Left lung (tissue), 10 donors: ENCODE measurements around the gene LRPAP1. TPM values are rescaled to one million over a fixed set of nuclear protein-coding genes. Genes with fewer than 3 reads are reported as not detected.
"Not testable (repeated sequence)": the region's sequence is repeated elsewhere in the genome, so short reads cannot be mapped to it uniquely, and the experiment has no call there.

Experiments
- ATAC-seq: fragments of 200-7000 bp; cut with Tn5 transposase; one replicate; pipeline ENCODE4 v1.9.1; 2020; ENCODE audit warnings: moderate library complexity
- DNase-seq, 4 donors: peaks; one replicate each; pipeline ENCODE4 v3.0.0-alpha.2; 2013 to 2020
- H3K27ac ChIP-seq, 2 donors: fragments of 200-600 bp; sonication (generic) in 1 of 2; one replicate each; pipeline versions ENCODE4 v1.5.0 to v1.8.0; 2020 to 2021
- H3K27me3 ChIP-seq, 2 donors: fragments of 200-600 bp; sonication (generic) in 1 of 2; one replicate each; pipeline versions ENCODE4 v1.5.0 to v1.8.0; 2020 to 2021
- H3K36me3 ChIP-seq, 2 donors: fragments of 200-600 bp; sonication (generic) in 1 of 2; one replicate each; pipeline versions ENCODE4 v1.5.0 to v1.8.0; 2020 to 2021
- H3K4me1 ChIP-seq, 2 donors: fragments of 200-600 bp; one replicate each; pipeline ENCODE4 v1.8.0; 2021
- H3K4me3 ChIP-seq, 2 donors: fragments of 200-600 bp; sonication (generic) in 1 of 2; one replicate each; pipeline versions ENCODE4 v1.5.0 to v1.8.0; 2020 to 2021; ENCODE audit warnings: mild to moderate bottlenecking in 1 of 2
- H3K9me3 ChIP-seq, 2 donors: fragments of 200-600 bp; sonication (generic) in 1 of 2; one replicate each; pipeline versions ENCODE4 v1.5.0 to v1.8.0; 2020 to 2021
- intact Hi-C, 2 donors: fragments of 100-400 bp; cut with DNase I; formaldehyde crosslinking; loops; one replicate each; pipeline versions ENCODE4 v1.11.2 to v1.14.2; 2022
- polyA plus RNA-seq, 6 donors: library from polyadenylated mRNA; unstranded; fragments of 120-200 nt; gene quantifications; one replicate each; pipeline ENCODE4 v1.2.1, GENCODE V29; 2013; ENCODE audit not compliant: insufficient read length in 6 of 6
- total RNA-seq, 2 donors: library from RNA; stranded (reverse); fragmentation: NEBNext Ultra II Directional; extraction: Animal tissue kit (Norgen Biotek cat#: 25700); gene quantifications; one replicate each; pipeline ENCODE4 v1.2.1, GENCODE V29; 2021
- TF ChIP-seq, protein P1 (sequence below), 2 donors: fragments of 200-600 bp; sonication (generic) in 1 of 2; IDR thresholded peaks; one replicate each; pipeline versions ENCODE4 v1.5.0 to v1.8.0; 2021; ENCODE audit warnings: antibody characterized with exemption in 2 of 2
- donor health status: DM: no; HTN: yes; CAD: no.
- donor health status: DM: no; HTN: no; CAD: no.

The LRPAP1 gene
- total and polyA plus RNA-seq, 8 donors = 95.9 to 218 (median 112) TPM

DNA sequence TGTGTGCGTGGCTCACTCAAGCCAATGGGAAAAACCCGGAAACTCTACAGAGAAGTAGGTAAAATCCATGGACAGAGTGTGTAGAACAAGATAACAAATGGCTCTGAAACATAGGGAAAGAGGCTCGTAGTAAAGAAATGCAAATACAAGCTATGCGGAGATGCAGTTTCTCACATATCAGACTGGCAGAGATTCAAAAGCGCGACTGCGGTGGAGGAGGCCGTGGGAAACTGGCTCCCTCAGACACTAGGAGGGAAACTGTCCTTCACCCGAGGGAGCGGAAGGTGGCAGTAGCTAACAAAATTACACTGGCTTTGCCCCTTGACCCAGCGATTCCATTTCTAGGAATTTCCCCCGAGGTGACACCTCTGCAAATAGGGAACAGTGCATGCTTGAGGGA is 34.1 kb upstream of the LRPAP1 start:
- ATAC-seq, intact Hi-C loops: not testable (repeated sequence)
- DNase-seq = peak in 3 of 4 donors; percentile 5 to 50 (median 13)

GRCh38 chr4:3564948-3565347 is 32.7 kb upstream of the LRPAP1 start:
- H3K4me3 ChIP-seq, H3K36me3 ChIP-seq, ATAC-seq, H3K4me1 ChIP-seq, H3K27ac ChIP-seq, intact Hi-C loops, H3K27me3 ChIP-seq, H3K9me3 ChIP-seq: not testable (repeated sequence)
- peak in 1 of 4 donors; percentile 19 for DNase-seq

More for the DNA sequence above, 34.1 kb upstream of the LRPAP1 start:
- not testable (repeated sequence) for H3K36me3 ChIP-seq, H3K27me3 ChIP-seq, H3K27ac ChIP-seq, H3K4me3 ChIP-seq, H3K9me3 ChIP-seq, H3K4me1 ChIP-seq
- TF ChIP-seq, protein P1, sequence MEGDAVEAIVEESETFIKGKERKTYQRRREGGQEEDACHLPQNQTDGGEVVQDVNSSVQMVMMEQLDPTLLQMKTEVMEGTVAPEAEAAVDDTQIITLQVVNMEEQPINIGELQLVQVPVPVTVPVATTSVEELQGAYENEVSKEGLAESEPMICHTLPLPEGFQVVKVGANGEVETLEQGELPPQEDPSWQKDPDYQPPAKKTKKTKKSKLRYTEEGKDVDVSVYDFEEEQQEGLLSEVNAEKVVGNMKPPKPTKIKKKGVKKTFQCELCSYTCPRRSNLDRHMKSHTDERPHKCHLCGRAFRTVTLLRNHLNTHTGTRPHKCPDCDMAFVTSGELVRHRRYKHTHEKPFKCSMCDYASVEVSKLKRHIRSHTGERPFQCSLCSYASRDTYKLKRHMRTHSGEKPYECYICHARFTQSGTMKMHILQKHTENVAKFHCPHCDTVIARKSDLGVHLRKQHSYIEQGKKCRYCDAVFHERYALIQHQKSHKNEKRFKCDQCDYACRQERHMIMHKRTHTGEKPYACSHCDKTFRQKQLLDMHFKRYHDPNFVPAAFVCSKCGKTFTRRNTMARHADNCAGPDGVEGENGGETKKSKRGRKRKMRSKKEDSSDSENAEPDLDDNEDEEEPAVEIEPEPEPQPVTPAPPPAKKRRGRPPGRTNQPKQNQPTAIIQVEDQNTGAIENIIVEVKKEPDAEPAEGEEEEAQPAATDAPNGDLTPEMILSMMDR (IDR thresholded peaks at IDR 0.05) = peak in 1 of 2 donors; percentile 17

GRCh38 chr4:3563403-3563802 is 31.2 kb upstream of the LRPAP1 start:
- intact Hi-C loops = no loop called here
- Histone ChIP-seq H3K36me3 (no peaks in the 10 kb centered on the region), H3K27ac (no peak overlapping the region), H3K27me3 (peaks cover 0 to 15% of the 10 kb centered on the region in 2 donors), H3K4me1 (no peaks in the 10 kb centered on the region), H3K4me3 (no peak overlapping the region), H3K9me3 (no peaks in the 10 kb centered on the region)
- TF ChIP-seq, protein P1 (IDR thresholded peaks at IDR 0.05) = no peak
- DNase-seq (peak in 1 of 4 donors; percentile 15), ATAC-seq (no peak)

- H3K36me3 ChIP-seq, H3K4me3 ChIP-seq, H3K27ac ChIP-seq, H3K9me3 ChIP-seq, intact Hi-C loops, H3K4me1 ChIP-seq, ATAC-seq: not testable (repeated sequence)
- H3K27me3 ChIP-seq = peaks cover 0 to 15% of the 10 kb centered on the region in 2 donors
- DNase-seq = peak in 1 of 4 donors; percentile 2
Observed at GRCh38 chr4:3562127-3562526, 29.9 kb upstream of the LRPAP1 start.

DNA sequence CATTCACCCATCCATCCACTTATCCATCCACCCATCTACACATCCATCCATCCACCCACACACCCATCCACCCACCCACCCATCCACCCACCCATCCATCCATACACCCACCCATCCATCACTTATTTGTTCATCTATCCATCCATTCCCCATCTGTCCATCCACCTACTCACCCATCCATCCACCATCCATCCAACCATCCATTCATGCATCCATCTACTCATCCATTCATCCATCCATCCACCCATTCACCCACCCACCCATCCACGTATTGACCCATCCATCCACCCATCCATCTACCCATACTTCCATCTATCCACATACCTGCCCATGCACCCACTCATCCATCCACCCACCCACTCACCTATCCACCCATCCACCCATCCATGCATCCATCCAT is 28.2 kb upstream of the LRPAP1 start:
- H3K27ac ChIP-seq, H3K36me3 ChIP-seq, H3K9me3 ChIP-seq, H3K4me3 ChIP-seq, intact Hi-C loops, ATAC-seq, DNase-seq: not testable (repeated sequence)
- peaks cover 0 to 18% of the 10 kb centered on the region in 2 donors for H3K4me1 ChIP-seq
- peaks cover 0 to 22% of the 10 kb centered on the region in 2 donors for H3K27me3 ChIP-seq

DNA sequence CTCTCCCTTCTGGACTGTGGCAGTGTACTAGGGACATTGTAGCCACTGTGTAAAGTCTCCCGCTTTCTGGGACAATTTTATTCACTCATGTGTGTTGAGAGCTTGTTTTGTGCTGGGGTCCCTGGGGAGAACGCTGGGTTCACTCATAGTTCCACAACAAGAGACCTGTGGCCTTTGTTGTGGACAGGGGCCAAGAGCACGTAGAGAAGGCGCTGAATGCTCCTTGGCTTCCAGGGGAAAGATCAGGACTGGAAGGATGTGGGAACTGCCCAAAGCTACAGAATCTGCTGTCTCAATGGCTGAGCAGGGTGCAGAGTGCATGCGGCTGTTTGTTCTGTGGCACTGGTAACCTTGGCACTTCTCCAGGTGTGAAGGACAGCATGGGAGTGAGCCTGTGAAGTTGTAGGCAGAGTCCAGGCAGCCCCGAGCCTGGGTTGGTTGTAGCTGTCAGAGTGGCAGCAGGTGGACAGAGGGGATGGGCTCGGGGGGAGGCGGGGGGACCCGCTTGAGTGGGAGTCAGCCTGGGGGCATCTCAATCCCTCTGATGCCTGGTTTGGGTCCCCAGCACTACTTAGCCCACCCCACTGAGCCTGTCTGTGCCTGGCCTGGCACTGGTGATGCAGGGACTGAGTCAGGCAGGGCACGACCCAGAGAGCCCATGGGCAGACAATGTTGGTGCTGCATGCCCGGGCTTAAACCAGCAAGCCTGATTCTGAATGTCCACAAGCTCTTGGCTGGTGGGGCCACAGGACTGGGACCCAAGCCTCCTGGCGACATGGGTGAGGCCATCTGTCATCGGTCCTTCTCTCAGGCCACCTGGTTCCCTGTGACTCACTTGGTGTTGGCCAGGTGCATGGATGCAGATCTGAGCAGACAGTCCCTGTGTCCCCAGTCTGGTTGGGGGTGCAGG is 27.4 kb upstream of the LRPAP1 start:
- H3K27me3 ChIP-seq = peaks cover 0 to 22% of the 10 kb centered on the region in 2 donors
- ATAC-seq, H3K27ac ChIP-seq, H3K4me3 ChIP-seq, intact Hi-C loops, H3K9me3 ChIP-seq, H3K36me3 ChIP-seq: not testable (repeated sequence)
- peaks cover 0 to 23% of the 10 kb centered on the region in 2 donors for H3K4me1 ChIP-seq
- DNase-seq = peak in 1 of 4 donors; percentile 26

DNA sequence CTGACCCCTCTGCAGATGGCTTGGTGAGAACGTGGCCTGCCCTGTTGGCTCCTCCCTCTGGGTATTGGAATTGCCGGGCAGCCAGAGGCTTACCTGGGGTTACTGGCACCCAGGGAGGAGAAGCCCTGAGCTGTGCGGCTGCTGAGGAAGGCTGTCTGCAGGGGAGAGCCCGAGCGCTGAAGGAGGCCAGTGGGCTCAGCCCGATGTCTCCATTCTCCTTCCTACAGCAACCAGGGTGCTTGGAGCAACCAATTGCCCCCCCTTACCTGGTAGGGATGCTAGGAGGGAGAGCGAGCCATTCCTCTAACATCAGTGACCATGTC is 26.3 kb upstream of the LRPAP1 start:
- peak in 1 of 4 donors; percentile 14 for DNase-seq
- H3K9me3 ChIP-seq, ATAC-seq, intact Hi-C loops, H3K4me3 ChIP-seq, H3K27ac ChIP-seq, H3K36me3 ChIP-seq: not testable (repeated sequence)
- Histone ChIP-seq H3K4me1 (peaks cover 0 to 31% of the 10 kb centered on the region in 2 donors), H3K27me3 (peaks cover 0 to 22% of the 10 kb centered on the region in 2 donors)

DNA sequence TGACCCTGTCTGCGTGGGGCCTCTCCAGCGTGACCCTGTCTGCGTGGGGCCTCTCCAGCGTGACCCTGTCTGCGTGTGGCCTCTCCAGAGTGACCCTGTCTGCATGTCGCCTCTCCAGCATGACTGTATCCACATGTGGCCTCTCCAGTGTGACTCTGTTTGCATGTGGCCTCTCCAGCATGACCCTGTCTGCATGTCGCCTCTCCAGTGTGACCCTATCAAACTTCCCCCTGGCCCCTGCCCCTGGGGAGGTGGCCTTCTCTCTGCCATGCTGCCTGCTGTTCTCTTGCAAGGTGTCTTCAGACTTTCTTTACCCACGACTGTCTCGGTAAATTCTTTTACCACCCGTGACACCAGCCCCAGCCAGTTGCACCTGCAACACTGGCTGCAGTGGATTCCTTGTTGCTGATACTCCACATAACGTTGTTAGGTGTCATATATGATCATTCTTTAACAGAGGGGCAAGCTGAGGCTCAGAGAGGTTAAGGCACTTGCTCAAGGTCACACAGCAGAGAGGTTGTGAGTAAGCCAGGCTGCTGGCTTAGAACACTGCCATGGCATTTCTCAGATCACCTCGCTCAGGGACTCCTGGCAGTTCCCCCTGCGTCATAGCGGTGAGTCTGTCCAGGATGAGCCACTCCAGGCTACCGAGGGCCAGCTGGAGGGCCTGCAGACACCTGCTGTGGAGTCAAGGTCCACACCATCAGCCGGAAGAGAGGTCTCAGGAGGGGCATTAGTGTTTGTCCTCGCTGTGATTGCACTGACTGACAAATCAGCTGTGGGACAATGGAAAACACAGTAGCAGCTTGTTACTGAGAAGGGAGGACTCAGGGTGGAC is 25.7 kb upstream of the LRPAP1 start:
- intact Hi-C loops, ATAC-seq, H3K36me3 ChIP-seq, H3K9me3 ChIP-seq, H3K4me3 ChIP-seq: not testable (repeated sequence)
- Histone ChIP-seq H3K27ac (peak overlapping the region in 1 of 2 donors; percentile 91), H3K4me1 (peaks cover 0 to 31% of the 10 kb centered on the region in 2 donors), H3K27me3 (peaks cover 0 to 22% of the 10 kb centered on the region in 2 donors)
- DNase-seq = peak in 2 of 4 donors; percentile 36 to 54

DNA sequence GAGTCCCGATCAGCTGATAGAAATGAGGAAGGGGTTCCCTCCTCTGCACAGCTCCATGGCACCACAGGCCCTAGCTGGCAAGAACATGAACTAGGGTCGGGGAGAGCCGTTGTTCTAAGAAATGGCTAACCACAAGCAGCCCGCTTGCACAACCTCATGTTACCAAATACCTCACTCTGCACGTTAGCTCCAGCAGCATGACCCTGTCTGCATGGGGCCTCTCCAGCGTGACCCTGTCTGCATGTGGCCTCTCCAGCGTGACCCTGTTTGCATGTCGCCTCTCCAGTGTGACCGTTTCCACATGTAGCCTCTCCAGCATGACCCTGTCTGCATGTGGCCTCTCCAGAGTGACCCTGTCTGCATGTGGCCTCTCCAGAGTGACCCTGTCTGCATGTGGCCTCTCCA is 24.9 kb upstream of the LRPAP1 start:
- peaks cover 0 to 31% of the 10 kb centered on the region in 2 donors for H3K4me1 ChIP-seq
- ATAC-seq, H3K36me3 ChIP-seq, H3K9me3 ChIP-seq, intact Hi-C loops, H3K4me3 ChIP-seq: not testable (repeated sequence)
- peaks cover 0 to 22% of the 10 kb centered on the region in 2 donors for H3K27me3 ChIP-seq
- DNase-seq = peak in 2 of 4 donors; percentile 83 to 86
- peak overlapping the region in 1 of 2 donors; percentile 91 for H3K27ac ChIP-seq

- intact Hi-C loops, H3K9me3 ChIP-seq, H3K36me3 ChIP-seq, H3K4me3 ChIP-seq: not testable (repeated sequence)
- DNase-seq (peak in 2 of 4 donors; percentile 52 to 89), ATAC-seq (peak; percentile 52)
- Histone ChIP-seq H3K27me3 (peaks cover 0 to 22% of the 10 kb centered on the region in 2 donors), H3K27ac (peak overlapping the region in 1 of 2 donors; percentile 91), H3K4me1 (peaks cover 0 to 31% of the 10 kb centered on the region in 2 donors)
Observed at GRCh38 chr4:3556244-3556867, 24.1 kb upstream of the LRPAP1 start.
